Karpas-422 (cell line): Measurements from ENCODE around the gene CISD1. TPM values are rescaled to one million over a fixed set of nuclear protein-coding genes. Genes with fewer than 3 reads are reported as not detected.
"Not testable (repeated sequence)": the region's sequence is repeated elsewhere in the genome, so short reads cannot be mapped to it uniquely, and the experiment has no call there.

Experiments used
- DNase-seq: peaks from one replicate; pipeline ENCODE4 v3.0.0-alpha.2; 2015
- H2AFZ ChIP-seq: fragments of 200-600 bp; sonication (generic); 2 replicates; pipeline ENCODE4 v1.6.1; 2014; ENCODE audit warnings: antibody characterized with exemption, low read length, mixed read lengths
- H3K27ac ChIP-seq: fragments of 200-600 bp; sonication (generic); 2 replicates; pipeline ENCODE4 v1.5.1; 2014; ENCODE audit warnings: mild to moderate bottlenecking, low read length, moderate library complexity
- H3K27me3 ChIP-seq: fragments of 200-600 bp; sonication (generic); 2 replicates; pipeline ENCODE4 v1.6.1; 2014; ENCODE audit warnings: low read length, mixed read lengths
- H3K36me3 ChIP-seq: fragments of 200-600 bp; sonication (generic); 2 replicates; pipeline ENCODE4 v1.6.1; 2014; ENCODE audit warnings: low read length, mixed read lengths; ENCODE audit not compliant: insufficient read depth
- H3K4me1 ChIP-seq: fragments of 200-600 bp; sonication (generic); 2 replicates; pipeline ENCODE4 v1.6.1; 2014; ENCODE audit warnings: mild to moderate bottlenecking, low read length, mixed read lengths
- H3K4me2 ChIP-seq: fragments of 200-600 bp; sonication (generic); 2 replicates; pipeline ENCODE4 v1.6.1; 2014; ENCODE audit warnings: low read length, low read depth, mild to moderate bottlenecking; ENCODE audit not compliant: poor library complexity, severe bottlenecking
- H3K4me3 ChIP-seq: fragments of 200-600 bp; sonication (generic); 2 replicates; pipeline ENCODE4 v1.5.1; 2014; ENCODE audit warnings: mild to moderate bottlenecking, antibody characterized with exemption, low read length, mixed read lengths
- H3K79me2 ChIP-seq: fragments of 200-600 bp; sonication (generic); 2 replicates; pipeline ENCODE4 v1.6.1; 2014; ENCODE audit warnings: mild to moderate bottlenecking, low read length, mixed read lengths
- H3K9ac ChIP-seq: fragments of 200-600 bp; sonication (generic); 2 replicates; pipeline ENCODE4 v1.6.0; 2014; ENCODE audit warnings: low read length
- H3K9me2 ChIP-seq: fragments of 200-600 bp; sonication (generic), shearing (Covaris generic); replicated peaks from 2 replicates; pipeline ENCODE4 v1.6.0; 2014; ENCODE audit warnings: mild to moderate bottlenecking, low read length, moderate library complexity; ENCODE audit not compliant: insufficient read depth
- H3K9me3 ChIP-seq: fragments of 300-700, 200-600 bp; sonication (generic); 2 replicates; pipeline ENCODE4 v1.6.1; 2014; ENCODE audit warnings: low read length, mixed read lengths
- H4K20me1 ChIP-seq: fragments of 200-600 bp; sonication (generic); 2 replicates; pipeline ENCODE4 v1.6.1; 2014; ENCODE audit warnings: mild to moderate bottlenecking, antibody characterized with exemption, low read length, low read depth; ENCODE audit not compliant: insufficient read depth
- total RNA-seq: library from RNA; depleted of rRNA; stranded (reverse); fragments of >200 nt; shearing (Covaris generic); gene quantifications from 2 replicates; pipeline ENCODE4 v1.2.3, GENCODE V29; 2014; ENCODE audit warnings: low replicate concordance

Gene CISD1
- total RNA-seq, 1 experiment from 2014 or later: 74.1 TPM

DNA sequence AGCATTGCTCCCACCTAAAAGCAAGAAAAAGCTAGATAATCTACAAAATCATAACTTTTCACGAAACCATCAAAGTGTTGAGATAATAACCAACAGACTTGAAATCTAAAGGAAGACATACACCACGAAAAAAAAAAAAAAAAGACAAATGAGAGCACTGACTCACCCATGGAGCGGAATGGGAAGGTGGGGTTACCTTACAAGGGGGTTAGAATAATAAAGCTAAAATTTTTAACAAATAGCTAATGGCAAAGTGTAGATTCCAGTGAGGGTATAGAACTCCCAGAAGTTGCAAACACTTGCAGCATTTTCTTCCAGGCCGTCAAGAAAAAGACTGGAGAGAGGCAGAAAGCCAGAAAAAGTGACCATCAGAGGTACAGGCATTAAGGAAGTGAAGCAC, 28.4 kb upstream of the CISD1 start:
- Histone ChIP-seq H3K9ac (no peak overlapping the region), H3K36me3 (peaks cover 29% of the 10 kb centered on the region), H4K20me1 (no peaks in the 10 kb centered on the region), H2AFZ (no peak overlapping the region), H3K27me3 (no peaks in the 10 kb centered on the region), H3K4me3 (no peak overlapping the region), H3K27ac (no peak overlapping the region), H3K9me3 (peaks cover 3% of the 10 kb centered on the region; the same call in 1 of the 2 replicates), H3K79me2 (peaks cover 88% of the 10 kb centered on the region), H3K9me2 (no peaks in the 10 kb centered on the region), H3K4me1 (peaks cover 25% of the 10 kb centered on the region), H3K4me2 (no peak overlapping the region)
- no peak for DNase-seq

- no peak for DNase-seq
- Histone ChIP-seq H3K9me2 (no peaks in the 10 kb centered on the region), H3K9ac (no peak overlapping the region), H3K27me3 (no peaks in the 10 kb centered on the region), H3K4me1 (peaks cover 25% of the 10 kb centered on the region), H3K27ac (peak overlapping the region; percentile 24; the same call in 1 of the 2 replicates), H3K79me2 (peaks cover 81% of the 10 kb centered on the region), H4K20me1 (no peaks in the 10 kb centered on the region), H3K4me3 (no peak overlapping the region), H3K9me3 (peaks cover 3% of the 10 kb centered on the region; the same call in 1 of the 2 replicates), H3K36me3 (peaks cover 21% of the 10 kb centered on the region), H2AFZ (no peak overlapping the region), H3K4me2 (peak overlapping the region; percentile 43)
Measured at GRCh38 chr10:58241346-58241745, 27.6 kb upstream of the CISD1 start.

DNA sequence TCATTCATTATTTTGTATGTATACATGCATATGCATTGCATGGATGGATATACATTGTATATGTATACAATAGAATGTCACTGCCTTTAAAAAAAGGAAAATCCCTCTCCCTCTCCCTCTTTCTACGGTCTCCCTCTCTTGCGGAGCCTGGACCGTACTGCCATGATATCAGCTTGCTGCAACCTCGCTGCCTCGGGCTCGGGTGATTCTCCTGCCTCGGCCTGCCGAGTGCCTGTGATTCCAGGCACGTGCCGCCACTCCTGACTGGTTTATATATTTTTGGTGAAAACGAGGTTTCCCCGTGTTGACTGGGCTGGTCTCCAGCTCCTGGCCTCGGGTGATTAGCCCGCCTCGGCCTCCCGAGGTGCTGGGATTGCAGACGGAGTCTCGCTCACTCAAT, 25.7 kb upstream of the CISD1 start:
- H3K27ac ChIP-seq: no peak overlapping the region
- H4K20me1 ChIP-seq: no peaks in the 10 kb centered on the region
- no peaks in the 10 kb centered on the region for H3K9me2 ChIP-seq
- H3K27me3 ChIP-seq: no peaks in the 10 kb centered on the region
- peaks cover 25% of the 10 kb centered on the region for H3K4me1 ChIP-seq
- H3K9me3 ChIP-seq: peaks cover 3% of the 10 kb centered on the region; the same call in 1 of the 2 replicates
- DNase-seq: no peak
- H2AFZ ChIP-seq: no peak overlapping the region
- H3K79me2 ChIP-seq: peaks cover 68% of the 10 kb centered on the region
- H3K9ac ChIP-seq: no peak overlapping the region
- H3K4me2 ChIP-seq: no peak overlapping the region
- H3K36me3 ChIP-seq: peaks cover 4% of the 10 kb centered on the region
- no peak overlapping the region for H3K4me3 ChIP-seq

DNA sequence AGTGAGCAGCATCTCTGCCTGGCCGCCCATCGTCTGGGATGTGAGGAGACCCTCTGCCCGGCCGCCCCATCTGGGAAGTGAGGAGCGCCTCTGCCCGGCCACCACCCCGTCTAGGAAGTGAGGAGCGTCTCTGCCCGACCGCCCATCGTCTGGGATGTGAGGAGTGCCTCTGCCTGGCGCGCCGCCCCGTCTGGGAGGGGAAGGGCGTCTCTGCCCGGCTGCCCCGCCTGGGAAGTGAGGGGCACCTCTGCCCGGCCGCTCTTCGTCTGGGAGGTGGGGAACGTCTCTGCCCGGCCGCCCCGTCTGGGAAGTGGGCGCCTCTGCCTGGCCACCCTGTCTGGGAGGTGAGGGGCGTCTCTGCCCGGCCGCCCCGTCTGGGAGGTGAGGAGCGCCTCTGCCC, 25.2 kb upstream of the CISD1 start:
- H4K20me1 ChIP-seq, H3K36me3 ChIP-seq, H3K27me3 ChIP-seq, H2AFZ ChIP-seq, H3K4me3 ChIP-seq, H3K9me2 ChIP-seq, H3K4me2 ChIP-seq, H3K27ac ChIP-seq, DNase-seq, H3K9me3 ChIP-seq, H3K9ac ChIP-seq: not testable (repeated sequence)
- Histone ChIP-seq H3K79me2 (peaks cover 68% of the 10 kb centered on the region), H3K4me1 (peaks cover 25% of the 10 kb centered on the region)

GRCh38 chr10:58244242-58244641, 24.7 kb upstream of the CISD1 start:
- not testable (repeated sequence) for H3K36me3 ChIP-seq, H3K9me3 ChIP-seq, H3K9ac ChIP-seq, H3K27ac ChIP-seq, H3K4me2 ChIP-seq, H3K9me2 ChIP-seq, H3K4me3 ChIP-seq, H3K27me3 ChIP-seq, H2AFZ ChIP-seq, H4K20me1 ChIP-seq, DNase-seq
- H3K4me1 ChIP-seq: peaks cover 25% of the 10 kb centered on the region
- peaks cover 68% of the 10 kb centered on the region for H3K79me2 ChIP-seq

DNA sequence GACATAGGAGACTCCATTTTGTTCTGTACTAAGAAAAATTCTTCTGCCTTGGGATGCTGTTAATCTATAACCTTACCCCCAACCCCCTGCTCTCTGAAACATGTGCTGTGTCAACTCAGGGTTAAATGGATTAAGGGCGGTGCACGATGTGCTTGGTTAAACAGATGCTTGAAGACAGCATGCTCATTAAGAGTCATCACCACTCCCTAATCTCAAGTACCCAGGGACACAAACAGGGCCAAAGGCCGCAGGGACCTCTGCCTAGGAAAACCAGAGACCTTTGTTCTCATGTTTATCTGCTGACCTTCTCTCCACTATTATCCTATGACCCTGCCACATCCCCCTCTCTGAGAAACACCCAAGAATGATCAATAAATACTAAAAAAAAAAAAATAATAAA, 24.3 kb upstream of the CISD1 start:
- H3K9me3 ChIP-seq, H3K4me3 ChIP-seq, H3K4me2 ChIP-seq, H3K9me2 ChIP-seq, H3K9ac ChIP-seq, H2AFZ ChIP-seq, H3K27me3 ChIP-seq, DNase-seq, H3K27ac ChIP-seq, H4K20me1 ChIP-seq, H3K36me3 ChIP-seq: not testable (repeated sequence)
- Histone ChIP-seq H3K4me1 (peaks cover 25% of the 10 kb centered on the region), H3K79me2 (peaks cover 68% of the 10 kb centered on the region)

DNA sequence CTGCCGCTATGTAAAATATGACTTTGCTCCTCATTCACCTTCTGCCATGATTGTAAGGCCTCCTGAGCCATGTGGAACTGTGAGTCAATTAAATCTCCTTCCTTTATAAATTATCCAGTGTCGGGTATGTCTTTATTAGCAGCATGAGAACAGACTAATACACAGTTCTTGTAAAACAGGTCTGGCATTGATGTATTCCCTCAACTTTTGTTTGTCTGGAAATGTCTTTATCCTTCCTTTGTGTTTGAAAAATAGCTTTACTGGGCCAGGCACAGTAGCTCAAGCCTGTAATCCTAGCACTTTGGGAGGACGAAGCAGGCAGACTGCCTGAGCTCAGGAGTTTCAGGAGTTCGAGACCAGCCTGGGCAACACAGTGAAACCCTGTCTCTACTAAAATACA, 15.8 kb upstream of the CISD1 start:
- H3K9me2 ChIP-seq: no peaks in the 10 kb centered on the region
- no peaks in the 10 kb centered on the region for H3K4me1 ChIP-seq
- H3K9me3 ChIP-seq: no peaks in the 10 kb centered on the region; the same call in 1 of the 2 replicates
- no peaks in the 10 kb centered on the region for H4K20me1 ChIP-seq
- no peak overlapping the region for H2AFZ ChIP-seq
- DNase-seq: no peak
- H3K36me3 ChIP-seq: peaks cover 11% of the 10 kb centered on the region; the same call in 1 of the 2 replicates
- no peak overlapping the region for H3K9ac ChIP-seq
- H3K79me2 ChIP-seq: peaks cover 99% of the 10 kb centered on the region
- H3K27ac ChIP-seq: no peak overlapping the region
- no peak overlapping the region for H3K4me2 ChIP-seq
- no peaks in the 10 kb centered on the region for H3K27me3 ChIP-seq
- no peak overlapping the region for H3K4me3 ChIP-seq

- H3K4me1 ChIP-seq: no peaks in the 10 kb centered on the region
- no peaks in the 10 kb centered on the region; the same call in 1 of the 2 replicates for H3K9me3 ChIP-seq
- H2AFZ ChIP-seq: no peak overlapping the region
- no peak overlapping the region for H3K4me3 ChIP-seq
- no peak overlapping the region for H3K27ac ChIP-seq
- H3K9ac ChIP-seq: no peak overlapping the region
- no peaks in the 10 kb centered on the region for H3K27me3 ChIP-seq
- no peak overlapping the region for H3K4me2 ChIP-seq
- H4K20me1 ChIP-seq: no peaks in the 10 kb centered on the region
- peaks cover 20% of the 10 kb centered on the region for H3K36me3 ChIP-seq
- no peaks in the 10 kb centered on the region for H3K9me2 ChIP-seq
- no peak for DNase-seq
- H3K79me2 ChIP-seq: peaks cover 99% of the 10 kb centered on the region
Measured at GRCh38 chr10:58254644-58255043, 14.3 kb upstream of the CISD1 start.
